Measurements from ENCODE around the gene CCER1.

CCER1 gene

DNA sequence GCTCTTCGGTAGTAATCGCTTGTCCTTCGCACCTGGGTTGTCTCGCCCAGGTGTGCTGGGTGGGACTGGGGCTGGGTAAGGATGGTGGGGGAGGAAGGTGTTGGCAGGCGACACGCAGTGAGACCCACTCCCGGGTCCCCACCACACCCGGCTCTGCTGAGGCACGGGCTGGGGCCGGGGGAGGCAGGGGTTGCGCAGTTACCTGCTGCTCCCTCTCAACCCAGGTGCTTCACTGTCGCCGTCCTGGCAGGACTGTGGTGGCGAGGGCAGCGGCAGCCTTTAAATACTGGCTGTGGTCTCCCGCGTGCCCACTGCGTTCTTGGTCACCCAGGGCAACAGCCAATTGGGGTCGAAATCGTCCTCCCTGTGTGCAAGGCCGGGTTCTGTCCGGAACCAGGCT, at the start of gene CCER1:
Gene CCER1, minus strand, starts transcription at position 256 of the 400 bp plus-strand sequence. CDS start 434 bp downstream, outside the sequence.
- Histone ChIP-seq H3K27me3 (ENCODE audit: insufficient read depth, low read depth) (no peaks in the 10 kb centered on the region), H3K4me3 (IDR thresholded peaks at IDR 0.05; ENCODE audit: insufficient read depth, low read depth, low read length) (no peak within 1 kb of the TSS), H3K27ac (no peak within 1 kb of the TSS), H2AFZ (ENCODE audit: low read depth) (no peak within 1 kb of the TSS), H4K20me1 (ENCODE audit: insufficient read depth) (no peaks in the 10 kb centered on the region), H3K4me2 (no peak within 1 kb of the TSS), H3K79me2 (ENCODE audit: insufficient read depth, low read depth) (no peaks in the 10 kb centered on the region), H3K9ac (no peak within 1 kb of the TSS), H3K4me1 (ENCODE audit: low read depth, poor library complexity, severe bottlenecking) (no peaks in the 10 kb centered on the region), H3K36me3 (ENCODE audit: insufficient read depth) (no peaks in the 10 kb centered on the region)
- TF ChIP-seq CTCF (conservative IDR thresholded peaks at IDR 0.05; ENCODE audit: low read depth, low read length), result no peak

DNA sequence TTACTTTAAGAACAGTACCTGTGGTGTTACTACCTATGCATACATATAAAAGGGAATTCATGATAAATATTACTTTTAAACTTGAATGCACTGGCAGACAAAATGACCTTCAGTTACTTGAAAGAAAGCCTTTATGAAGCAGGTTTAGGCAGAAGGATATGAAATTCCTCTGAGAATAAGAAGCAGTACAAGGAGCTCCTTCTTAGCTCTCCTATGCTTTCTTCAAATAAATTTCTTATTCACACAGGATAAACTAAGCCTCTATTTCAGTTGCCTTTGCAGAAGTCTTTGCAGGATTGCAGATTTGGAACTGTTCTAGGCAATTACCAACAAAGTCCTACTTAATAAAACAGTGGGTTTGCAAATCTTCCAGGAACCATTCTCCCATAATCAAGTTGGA, 48.8 kb upstream of the CCER1 start:
- Histone ChIP-seq H3K4me2 (no peak overlapping the region), H2AFZ (ENCODE audit: low read depth) (no peak overlapping the region)
- TF ChIP-seq CTCF (conservative IDR thresholded peaks at IDR 0.05; ENCODE audit: low read depth, low read length), result no peak

DNA sequence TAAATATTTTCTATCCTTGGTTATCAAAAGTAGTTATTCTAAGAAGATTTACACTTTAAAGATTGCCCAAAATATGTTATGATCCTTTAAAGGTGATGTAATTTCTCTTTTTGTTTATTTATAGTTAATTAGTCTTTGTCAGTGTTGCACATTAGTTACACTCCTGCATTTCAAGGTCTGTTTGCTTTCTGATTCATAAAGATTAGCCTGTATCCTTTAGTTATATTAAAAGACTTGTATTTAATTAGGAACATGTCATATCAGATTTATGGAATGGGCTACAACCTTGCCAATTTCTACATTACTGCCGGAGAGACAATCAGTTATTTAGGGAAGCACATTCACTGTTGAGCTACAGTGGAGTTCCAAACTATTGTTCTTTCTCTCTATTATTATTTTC, 46.3 kb upstream of the CCER1 start:
- Histone ChIP-seq H3K27ac (no peak overlapping the region), H4K20me1 (ENCODE audit: insufficient read depth) (no peaks in the 10 kb centered on the region), H3K36me3 (ENCODE audit: insufficient read depth) (no peaks in the 10 kb centered on the region), H3K4me1 (ENCODE audit: low read depth, poor library complexity, severe bottlenecking) (peaks cover 3% of the 10 kb centered on the region), H2AFZ (ENCODE audit: low read depth) (no peak overlapping the region), H3K9ac (no peak overlapping the region), H3K4me3 (IDR thresholded peaks at IDR 0.05; ENCODE audit: insufficient read depth, low read depth, low read length) (no peak overlapping the region), H3K4me2 (no peak overlapping the region), H3K27me3 (ENCODE audit: insufficient read depth, low read depth) (peaks cover 7% of the 10 kb centered on the region), H3K79me2 (ENCODE audit: insufficient read depth, low read depth) (no peaks in the 10 kb centered on the region)
- no peak for TF ChIP-seq CTCF (conservative IDR thresholded peaks at IDR 0.05; ENCODE audit: low read depth, low read length)

More for the DNA sequence above, 48.8 kb upstream of the CCER1 start:
- H3K27me3 ChIP-seq (ENCODE audit: insufficient read depth, low read depth), result peaks cover 23% of the 10 kb centered on the region
- no peak overlapping the region for H3K4me3 ChIP-seq (IDR thresholded peaks at IDR 0.05; ENCODE audit: insufficient read depth, low read depth, low read length)
- H3K27ac ChIP-seq, result no peak overlapping the region
- no peaks in the 10 kb centered on the region for H3K79me2 ChIP-seq (ENCODE audit: insufficient read depth, low read depth)
- H3K9ac ChIP-seq, result no peak overlapping the region
- no peaks in the 10 kb centered on the region for H4K20me1 ChIP-seq (ENCODE audit: insufficient read depth)
- peaks cover 27% of the 10 kb centered on the region for H3K4me1 ChIP-seq (ENCODE audit: low read depth, poor library complexity, severe bottlenecking)
- H3K36me3 ChIP-seq (ENCODE audit: insufficient read depth), result no peaks in the 10 kb centered on the region

- peaks cover 4% of the 10 kb centered on the region for H3K4me1 ChIP-seq (ENCODE audit: low read depth, poor library complexity, severe bottlenecking)
- H3K4me2 ChIP-seq, result no peak overlapping the region
- H3K36me3 ChIP-seq (ENCODE audit: insufficient read depth), result no peaks in the 10 kb centered on the region
- H4K20me1 ChIP-seq (ENCODE audit: insufficient read depth), result no peaks in the 10 kb centered on the region
- no peak for TF ChIP-seq CTCF (conservative IDR thresholded peaks at IDR 0.05; ENCODE audit: low read depth, low read length)
- H3K27ac ChIP-seq, result no peak overlapping the region
- H3K79me2 ChIP-seq (ENCODE audit: insufficient read depth, low read depth), result no peaks in the 10 kb centered on the region
- H3K9ac ChIP-seq, result no peak overlapping the region
- H3K27me3 ChIP-seq (ENCODE audit: insufficient read depth, low read depth), result no peaks in the 10 kb centered on the region; the same call in 1 of the 2 replicates
- H2AFZ ChIP-seq (ENCODE audit: low read depth), result no peak overlapping the region
- no peak overlapping the region for H3K4me3 ChIP-seq (IDR thresholded peaks at IDR 0.05; ENCODE audit: insufficient read depth, low read depth, low read length)
Measured at GRCh38 chr12:90999966-91000365, 45.0 kb upstream of the CCER1 start.

Data from KMS-11 (cell line).